Measurements from ENCODE around the gene ANKH. TPM values are rescaled to one million over a fixed set of nuclear protein-coding genes. Genes with fewer than 3 reads are reported as not detected.

ANKH gene
- total RNA-seq, 1 experiment from 2014 or later, result 53.2 TPM

- peak overlapping the region; percentile 99 for H3K4me3 Mint-ChIP-seq (ENCODE audit: low read depth, unreplicated experiment)
- CTCF ChIA-PET, result no interaction called here
- no peaks in the 10 kb centered on the region for H3K27me3 Mint-ChIP-seq (ENCODE audit: unreplicated experiment)
- H3K9me3 Mint-ChIP-seq (ENCODE audit: low read depth, unreplicated experiment), result no peaks in the 10 kb centered on the region
- peaks cover 35% of the 10 kb centered on the region for H3K4me1 Mint-ChIP-seq (ENCODE audit: low read depth, unreplicated experiment)
- H3K36me3 Mint-ChIP-seq (ENCODE audit: insufficient read depth, unreplicated experiment), result peaks cover 30% of the 10 kb centered on the region
- BruUV-seq (replicated peaks), result TSS peak; percentile 67
- intact Hi-C loops (cut with micrococcal nuclease; ENCODE audit: unreplicated experiment), result no loop called here
- TF ChIP-seq, protein P1, sequence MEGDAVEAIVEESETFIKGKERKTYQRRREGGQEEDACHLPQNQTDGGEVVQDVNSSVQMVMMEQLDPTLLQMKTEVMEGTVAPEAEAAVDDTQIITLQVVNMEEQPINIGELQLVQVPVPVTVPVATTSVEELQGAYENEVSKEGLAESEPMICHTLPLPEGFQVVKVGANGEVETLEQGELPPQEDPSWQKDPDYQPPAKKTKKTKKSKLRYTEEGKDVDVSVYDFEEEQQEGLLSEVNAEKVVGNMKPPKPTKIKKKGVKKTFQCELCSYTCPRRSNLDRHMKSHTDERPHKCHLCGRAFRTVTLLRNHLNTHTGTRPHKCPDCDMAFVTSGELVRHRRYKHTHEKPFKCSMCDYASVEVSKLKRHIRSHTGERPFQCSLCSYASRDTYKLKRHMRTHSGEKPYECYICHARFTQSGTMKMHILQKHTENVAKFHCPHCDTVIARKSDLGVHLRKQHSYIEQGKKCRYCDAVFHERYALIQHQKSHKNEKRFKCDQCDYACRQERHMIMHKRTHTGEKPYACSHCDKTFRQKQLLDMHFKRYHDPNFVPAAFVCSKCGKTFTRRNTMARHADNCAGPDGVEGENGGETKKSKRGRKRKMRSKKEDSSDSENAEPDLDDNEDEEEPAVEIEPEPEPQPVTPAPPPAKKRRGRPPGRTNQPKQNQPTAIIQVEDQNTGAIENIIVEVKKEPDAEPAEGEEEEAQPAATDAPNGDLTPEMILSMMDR (IDR thresholded peaks at IDR 0.05; ENCODE audit: unreplicated experiment), result no peak
- no peak for DNase-seq
- peak overlapping the region; percentile 88 for H3K27ac Mint-ChIP-seq (ENCODE audit: unreplicated experiment)
Measured at GRCh38 chr5:14663734-14664269, 207.8 kb downstream of the ANKH start.

DNA sequence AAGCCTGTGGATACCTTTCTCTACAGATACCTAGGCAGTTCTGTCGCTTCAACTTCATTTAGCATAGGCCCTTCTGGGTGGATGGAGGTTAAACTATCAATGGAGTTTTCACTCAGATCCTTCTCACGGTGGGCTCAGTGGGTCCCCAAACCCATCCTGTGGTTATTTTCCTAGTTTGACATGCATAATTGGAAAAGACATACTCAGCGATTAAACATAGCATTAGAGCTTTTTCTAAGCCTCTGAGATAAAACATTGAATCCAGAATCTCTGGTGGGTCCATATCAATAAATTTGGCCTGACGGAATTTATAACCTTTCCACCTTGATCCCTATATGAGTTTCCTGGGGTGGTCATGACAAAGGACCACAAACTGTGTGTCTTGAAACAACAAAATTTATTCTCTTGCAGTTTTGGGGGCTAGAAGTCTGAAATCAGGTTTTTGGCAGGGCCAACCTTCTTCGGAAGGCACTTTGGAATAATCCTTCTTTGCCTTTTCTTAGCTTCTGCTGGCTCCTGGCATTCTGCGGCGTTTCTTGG lies 208.8 kb downstream of the ANKH start:
- peaks cover 23% of the 10 kb centered on the region for H3K36me3 Mint-ChIP-seq (ENCODE audit: insufficient read depth, unreplicated experiment)
- H3K27me3 Mint-ChIP-seq (ENCODE audit: unreplicated experiment), result no peaks in the 10 kb centered on the region
- TF ChIP-seq, protein P1 (IDR thresholded peaks at IDR 0.05; ENCODE audit: unreplicated experiment), result no peak
- H3K27ac Mint-ChIP-seq (ENCODE audit: unreplicated experiment), result no peak overlapping the region
- no peak for DNase-seq
- no peak overlapping the region for H3K4me3 Mint-ChIP-seq (ENCODE audit: low read depth, unreplicated experiment)
- intact Hi-C loops (cut with micrococcal nuclease; ENCODE audit: unreplicated experiment), result no loop called here
- H3K4me1 Mint-ChIP-seq (ENCODE audit: low read depth, unreplicated experiment), result peaks cover 26% of the 10 kb centered on the region
- no peaks in the 10 kb centered on the region for H3K9me3 Mint-ChIP-seq (ENCODE audit: low read depth, unreplicated experiment)
- no TSS peak for BruUV-seq (replicated peaks)
- CTCF ChIA-PET, result no interaction called here

DNA sequence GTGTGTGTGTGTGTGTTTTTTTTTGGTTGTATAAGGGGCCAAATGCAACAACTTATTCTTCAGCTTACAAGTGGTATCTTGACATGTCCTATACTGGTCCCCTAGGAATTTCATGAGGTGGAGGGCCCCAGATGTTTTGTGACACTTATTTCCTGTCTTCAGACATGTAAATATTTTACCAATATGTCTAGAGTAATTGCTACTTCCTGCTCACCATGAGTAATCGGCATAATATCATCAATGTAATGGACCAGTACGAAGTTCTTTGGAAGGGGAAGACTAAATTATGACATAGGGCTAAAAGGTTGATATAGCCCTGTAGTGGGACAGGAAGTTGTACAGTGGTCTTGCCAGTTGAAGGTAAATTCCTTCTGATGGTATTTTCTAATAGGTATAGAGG lies 210.7 kb downstream of the ANKH start:
- H3K4me3 Mint-ChIP-seq (ENCODE audit: low read depth, unreplicated experiment), result no peak overlapping the region
- BruUV-seq (replicated peaks), result no TSS peak
- intact Hi-C loops (cut with micrococcal nuclease; ENCODE audit: unreplicated experiment), result no loop called here
- no peak for DNase-seq
- CTCF ChIA-PET, result no interaction called here
- peaks cover 19% of the 10 kb centered on the region for H3K4me1 Mint-ChIP-seq (ENCODE audit: low read depth, unreplicated experiment)
- H3K27ac Mint-ChIP-seq (ENCODE audit: unreplicated experiment), result no peak overlapping the region
- TF ChIP-seq, protein P1 (IDR thresholded peaks at IDR 0.05; ENCODE audit: unreplicated experiment), result no peak
- H3K36me3 Mint-ChIP-seq (ENCODE audit: insufficient read depth, unreplicated experiment), result peaks cover 23% of the 10 kb centered on the region
- no peaks in the 10 kb centered on the region for H3K9me3 Mint-ChIP-seq (ENCODE audit: low read depth, unreplicated experiment)
- H3K27me3 Mint-ChIP-seq (ENCODE audit: unreplicated experiment), result no peaks in the 10 kb centered on the region

GRCh38 chr5:14659821-14660607 lies 211.6 kb downstream of the ANKH start:
- TF ChIP-seq, protein P1 (IDR thresholded peaks at IDR 0.05; ENCODE audit: unreplicated experiment), result no peak
- H3K27ac Mint-ChIP-seq (ENCODE audit: unreplicated experiment), result no peak overlapping the region
- BruUV-seq (replicated peaks), result no TSS peak
- H3K9me3 Mint-ChIP-seq (ENCODE audit: low read depth, unreplicated experiment), result no peaks in the 10 kb centered on the region
- H3K4me3 Mint-ChIP-seq (ENCODE audit: low read depth, unreplicated experiment), result no peak overlapping the region
- intact Hi-C loops (cut with micrococcal nuclease; ENCODE audit: unreplicated experiment), result no loop called here
- CTCF ChIA-PET, result interaction anchor here (0.6 kb wide), 1 partner anchor 325 kb away, joined by 3 read pairs; no protein-coding TSS in a partner anchor
- DNase-seq, result no peak
- no peaks in the 10 kb centered on the region for H3K27me3 Mint-ChIP-seq (ENCODE audit: unreplicated experiment)
- peaks cover 16% of the 10 kb centered on the region for H3K36me3 Mint-ChIP-seq (ENCODE audit: insufficient read depth, unreplicated experiment)
- H3K4me1 Mint-ChIP-seq (ENCODE audit: low read depth, unreplicated experiment), result peaks cover 19% of the 10 kb centered on the region
